HFF-Myc (cell line): Measurements from ENCODE around the gene PTPN4.

Source experiments
- DNase-seq: peaks from one replicate; pipeline ENCODE4 v3.0.0-alpha.2; 2011; ENCODE audit warnings: low read depth; ENCODE audit errors: extremely low read depth
- H3K4me3 ChIP-seq: replicated peaks from 2 replicates; pipeline ENCODE4 v1.5.1; 2011; ENCODE audit warnings: low read depth, mild to moderate bottlenecking, control low read depth, low read length
- TF ChIP-seq, protein P1 (sequence below): IDR thresholded peaks from 2 replicates; pipeline ENCODE4 v1.5.1; 2012; ENCODE audit warnings: mild to moderate bottlenecking, low read depth, low read length, control low read depth; ENCODE audit errors: missing control alignments

Gene PTPN4

DNA sequence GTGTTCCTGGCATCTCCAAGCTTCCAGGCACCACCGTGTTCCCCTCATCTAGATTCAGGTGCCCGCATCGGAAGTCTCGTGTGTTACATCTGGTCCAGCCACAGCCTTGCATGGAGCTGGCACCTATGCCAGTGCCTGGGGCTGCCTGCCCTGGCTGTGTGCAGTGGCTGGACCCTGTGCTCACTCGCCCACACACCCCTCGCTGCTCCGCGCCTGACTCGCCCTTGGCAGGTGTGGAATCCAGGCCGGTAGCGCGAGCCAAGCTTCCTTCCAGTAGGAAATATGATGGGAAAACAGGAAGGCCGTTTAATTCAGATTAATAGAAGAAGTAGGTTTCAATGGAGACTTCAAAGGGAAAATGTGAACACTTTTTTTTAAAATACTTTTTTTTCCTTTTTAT is 78.0 kb downstream of the PTPN4 start:
- no peak for DNase-seq
- H3K4me3 ChIP-seq = no peak overlapping the region
- TF ChIP-seq, protein P1, sequence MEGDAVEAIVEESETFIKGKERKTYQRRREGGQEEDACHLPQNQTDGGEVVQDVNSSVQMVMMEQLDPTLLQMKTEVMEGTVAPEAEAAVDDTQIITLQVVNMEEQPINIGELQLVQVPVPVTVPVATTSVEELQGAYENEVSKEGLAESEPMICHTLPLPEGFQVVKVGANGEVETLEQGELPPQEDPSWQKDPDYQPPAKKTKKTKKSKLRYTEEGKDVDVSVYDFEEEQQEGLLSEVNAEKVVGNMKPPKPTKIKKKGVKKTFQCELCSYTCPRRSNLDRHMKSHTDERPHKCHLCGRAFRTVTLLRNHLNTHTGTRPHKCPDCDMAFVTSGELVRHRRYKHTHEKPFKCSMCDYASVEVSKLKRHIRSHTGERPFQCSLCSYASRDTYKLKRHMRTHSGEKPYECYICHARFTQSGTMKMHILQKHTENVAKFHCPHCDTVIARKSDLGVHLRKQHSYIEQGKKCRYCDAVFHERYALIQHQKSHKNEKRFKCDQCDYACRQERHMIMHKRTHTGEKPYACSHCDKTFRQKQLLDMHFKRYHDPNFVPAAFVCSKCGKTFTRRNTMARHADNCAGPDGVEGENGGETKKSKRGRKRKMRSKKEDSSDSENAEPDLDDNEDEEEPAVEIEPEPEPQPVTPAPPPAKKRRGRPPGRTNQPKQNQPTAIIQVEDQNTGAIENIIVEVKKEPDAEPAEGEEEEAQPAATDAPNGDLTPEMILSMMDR = no peak

DNA sequence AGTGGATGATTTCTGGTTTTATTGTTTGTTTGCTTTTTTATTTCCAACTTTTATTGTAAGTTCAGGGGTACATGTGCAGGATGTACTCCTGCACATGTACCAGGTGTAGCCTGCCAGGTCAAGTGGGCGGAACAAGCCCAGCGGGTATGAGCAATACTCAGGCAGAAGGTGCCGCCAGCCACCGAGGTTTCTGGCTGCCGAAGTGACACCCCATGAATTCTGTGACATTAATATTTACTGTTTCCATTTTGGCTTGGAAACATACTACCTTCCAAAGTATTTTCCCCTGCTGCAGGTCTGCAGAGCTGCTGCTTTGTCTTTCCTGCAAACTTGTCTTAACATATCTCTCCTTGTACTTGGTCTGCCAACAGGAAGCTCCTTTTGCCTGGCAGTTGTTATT is 78.5 kb downstream of the PTPN4 start:
- H3K4me3 ChIP-seq = no peak overlapping the region
- TF ChIP-seq, protein P1 = no peak
- no peak for DNase-seq

DNA sequence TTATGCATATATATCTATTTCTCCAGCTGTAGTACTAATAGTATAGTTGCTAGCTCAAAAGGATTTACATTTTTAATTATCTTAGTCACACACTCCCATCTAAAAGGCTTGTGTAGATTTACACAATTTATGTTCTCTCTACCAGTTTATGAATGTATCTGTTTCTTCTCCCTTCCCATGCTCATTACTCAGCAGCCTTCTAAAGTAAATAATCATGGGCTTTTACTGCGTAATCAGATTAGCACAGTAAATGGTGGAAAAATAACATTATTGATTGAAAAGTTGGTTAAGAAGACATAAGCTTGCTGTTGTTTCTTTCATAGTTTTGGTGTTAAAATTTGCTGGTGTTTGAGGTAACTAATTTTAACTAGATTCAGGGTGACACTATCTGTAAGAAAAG is 81.8 kb downstream of the PTPN4 start:
- no peak for DNase-seq
- TF ChIP-seq, protein P1 = no peak

DNA sequence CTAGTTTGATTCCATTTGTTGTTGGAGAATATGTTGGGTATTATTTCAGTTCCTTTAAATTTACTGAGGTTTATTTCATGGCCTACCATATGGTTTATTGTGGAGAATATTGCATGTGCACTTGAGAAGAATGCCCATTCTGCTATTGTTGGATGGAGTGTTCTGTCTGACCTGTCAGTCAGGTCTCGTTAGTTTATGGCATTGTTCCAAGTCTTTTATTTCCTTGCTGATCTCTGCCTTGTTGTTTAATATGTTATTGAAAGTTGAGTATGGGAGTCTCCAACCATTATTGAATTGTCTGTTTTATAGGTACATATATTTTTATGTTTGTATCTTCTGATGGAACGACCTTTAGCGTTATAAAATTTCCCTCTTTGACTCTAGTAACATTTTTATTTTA is 86.3 kb downstream of the PTPN4 start:
- TF ChIP-seq, protein P1 = no peak
- no peak for DNase-seq
- H3K4me3 ChIP-seq = no peak overlapping the region

More for the DNA sequence above, 81.8 kb downstream of the PTPN4 start:
- H3K4me3 ChIP-seq = no peak overlapping the region

DNA sequence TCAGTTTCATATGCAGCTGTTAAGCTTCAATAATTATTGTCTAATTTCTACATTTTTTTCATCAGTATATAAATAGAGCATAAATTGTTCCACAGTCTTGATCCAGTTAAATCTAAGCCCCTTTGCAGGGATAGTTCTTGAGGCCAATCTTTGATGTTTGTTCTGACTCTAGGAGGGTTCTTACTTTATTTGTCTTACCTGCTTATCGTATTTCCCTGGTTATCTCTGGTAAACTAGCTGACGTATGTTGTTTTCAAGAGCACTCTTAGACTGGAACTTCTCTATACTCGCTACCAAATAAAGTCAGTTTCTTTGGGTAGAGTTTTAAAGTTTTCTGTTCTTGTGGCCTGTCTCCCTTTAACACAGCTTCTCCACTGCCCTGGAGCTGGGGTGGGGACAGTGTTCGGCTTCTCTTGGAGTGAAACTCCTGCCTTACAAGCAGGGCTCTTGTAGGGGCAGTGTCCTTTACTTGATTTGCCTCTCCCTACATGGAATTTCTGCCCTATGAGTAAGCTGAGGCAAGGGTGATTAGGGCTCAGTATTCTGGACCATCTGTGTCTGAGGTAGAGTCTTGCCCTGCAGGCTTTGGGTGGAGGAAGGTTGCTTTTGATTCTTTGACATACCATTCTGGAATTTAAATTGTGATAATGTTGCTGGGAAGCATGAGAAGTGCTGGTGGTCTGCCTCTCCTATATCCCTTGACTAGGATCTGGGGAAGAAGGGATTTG is 90.3 kb downstream of the PTPN4 start:
- no peak overlapping the region for H3K4me3 ChIP-seq
- TF ChIP-seq, protein P1 = no peak
- DNase-seq = no peak

DNA sequence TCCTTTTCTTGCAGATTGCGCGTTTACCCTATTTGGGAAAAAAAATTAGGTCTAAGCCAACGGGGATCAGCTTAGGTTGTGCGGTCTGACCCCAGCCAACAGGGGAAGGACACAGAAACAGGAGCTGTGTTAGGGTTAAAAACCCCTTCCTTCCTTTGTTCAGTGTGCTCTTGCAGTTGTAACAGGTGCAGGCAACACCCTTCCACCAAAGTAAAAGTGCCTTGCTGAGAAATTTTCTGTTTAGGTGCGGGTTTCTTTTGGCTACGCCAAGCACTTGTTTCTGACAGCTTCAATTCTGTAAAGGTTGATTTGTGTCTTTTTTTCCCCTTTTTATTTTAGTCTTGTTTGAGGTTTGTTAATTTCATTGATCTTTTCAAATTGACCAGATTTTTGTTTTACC is 92.5 kb downstream of the PTPN4 start:
- H3K4me3 ChIP-seq = no peak overlapping the region
- TF ChIP-seq, protein P1 = no peak
- DNase-seq = no peak
